Measurements from ENCODE around the gene KDELR3. TPM values are rescaled to one million over a fixed set of nuclear protein-coding genes. Genes with fewer than 3 reads are reported as not detected.

Gene KDELR3
- polyA plus RNA-seq, 1 of the 3 experiments (the other 2 are of a cell fraction): 17.1 TPM

DNA sequence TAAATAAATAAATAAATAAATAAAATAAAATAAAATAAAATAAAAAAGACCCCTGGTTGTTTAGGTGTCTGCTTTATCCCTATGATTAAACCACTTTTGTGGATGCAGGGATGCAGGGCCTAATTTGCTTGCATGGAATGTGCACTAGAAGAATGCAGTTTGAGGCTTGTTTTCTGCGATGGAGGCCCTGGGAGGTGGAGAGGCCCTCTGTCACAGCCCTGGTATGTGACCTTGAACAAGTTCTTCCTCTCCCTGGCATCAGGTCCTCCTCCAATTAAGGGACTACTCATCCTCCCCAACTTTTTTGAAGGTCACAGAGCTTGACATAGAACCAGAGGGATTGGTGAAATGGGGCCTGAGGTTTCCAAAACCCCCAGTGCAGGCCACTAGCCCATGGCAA lies 35.6 kb upstream of the KDELR3 start:
- H3K36me3 ChIP-seq (replicated peaks in 1 of 2; ENCODE audit: control insufficient read depth in 1 of 2, insufficient read depth in 2 of 2, low read length in 1 of 2): no peaks in the 10 kb centered on the region
- no peak overlapping the region for H3K4me2 ChIP-seq
- H3K27ac ChIP-seq (ENCODE audit: low read depth in 2 of 2, low read length in 1 of 2): no peak overlapping the region
- WGBS (ENCODE audit: low lambda C conversion rate): no CpG with 5 or more reads among the region's 1 CpG
- no peak overlapping the region for H2AFZ ChIP-seq (ENCODE audit: low read depth)
- no peaks in the 10 kb centered on the region for H3K9me2 ChIP-seq
- H3F3A ChIP-seq (replicated peaks; ENCODE audit: insufficient read depth): no peaks in the 10 kb centered on the region
- no peaks in the 10 kb centered on the region for H3K4me1 ChIP-seq (ENCODE audit: control insufficient read depth in 1 of 2, insufficient read depth in 2 of 2, low read depth in 1 of 2, low read length in 1 of 2)
- TF ChIP-seq, protein P1, sequence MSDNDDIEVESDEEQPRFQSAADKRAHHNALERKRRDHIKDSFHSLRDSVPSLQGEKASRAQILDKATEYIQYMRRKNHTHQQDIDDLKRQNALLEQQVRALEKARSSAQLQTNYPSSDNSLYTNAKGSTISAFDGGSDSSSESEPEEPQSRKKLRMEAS (IDR thresholded peaks at IDR 0.05; ENCODE audit: low read depth): no peak
- TF ChIP-seq FOSL2 (IDR thresholded peaks at IDR 0.05; ENCODE audit: borderline replicate concordance, low read depth) (no peak), GABPA (IDR thresholded peaks at IDR 0.05; ENCODE audit: low read depth) (no peak), RFX5 (IDR thresholded peaks at IDR 0.05; ENCODE audit: low read length) (no peak), GATA2 (CRISPR knock-in tag; IDR thresholded peaks at IDR 0.05) (no peak), SIN3A (IDR thresholded peaks at IDR 0.05; ENCODE audit: borderline replicate concordance, low read depth, low read length) (no peak), NRF1 (IDR thresholded peaks at IDR 0.05; ENCODE audit: low read depth, low read length) (no peak), TAF1 (IDR thresholded peaks at IDR 0.05; ENCODE audit: borderline replicate concordance, low read depth, low read length) (no peak), TCF12 (IDR thresholded peaks at IDR 0.05) (no peak), RCOR1 (IDR thresholded peaks at IDR 0.05; ENCODE audit: low read length) (no peak), TEAD4 (IDR thresholded peaks at IDR 0.05; ENCODE audit: borderline replicate concordance, insufficient read depth) (no peak), POLR2AphosphoS5 (IDR thresholded peaks at IDR 0.05; ENCODE audit: low read depth, low read length) (no peak), YY1 (IDR thresholded peaks at IDR 0.05; ENCODE audit: low read depth) (no peak), CHD2 (IDR thresholded peaks at IDR 0.05; ENCODE audit: low read length, partially characterized antibody) (no peak), RXRA (IDR thresholded peaks at IDR 0.05; ENCODE audit: borderline replicate concordance, low read depth) (no peak), ELF1 (IDR thresholded peaks at IDR 0.05) (no peak), FOXJ3 (CRISPR knock-in tag; IDR thresholded peaks at IDR 0.05) (no peak)
- TF ChIP-seq, protein P2, sequence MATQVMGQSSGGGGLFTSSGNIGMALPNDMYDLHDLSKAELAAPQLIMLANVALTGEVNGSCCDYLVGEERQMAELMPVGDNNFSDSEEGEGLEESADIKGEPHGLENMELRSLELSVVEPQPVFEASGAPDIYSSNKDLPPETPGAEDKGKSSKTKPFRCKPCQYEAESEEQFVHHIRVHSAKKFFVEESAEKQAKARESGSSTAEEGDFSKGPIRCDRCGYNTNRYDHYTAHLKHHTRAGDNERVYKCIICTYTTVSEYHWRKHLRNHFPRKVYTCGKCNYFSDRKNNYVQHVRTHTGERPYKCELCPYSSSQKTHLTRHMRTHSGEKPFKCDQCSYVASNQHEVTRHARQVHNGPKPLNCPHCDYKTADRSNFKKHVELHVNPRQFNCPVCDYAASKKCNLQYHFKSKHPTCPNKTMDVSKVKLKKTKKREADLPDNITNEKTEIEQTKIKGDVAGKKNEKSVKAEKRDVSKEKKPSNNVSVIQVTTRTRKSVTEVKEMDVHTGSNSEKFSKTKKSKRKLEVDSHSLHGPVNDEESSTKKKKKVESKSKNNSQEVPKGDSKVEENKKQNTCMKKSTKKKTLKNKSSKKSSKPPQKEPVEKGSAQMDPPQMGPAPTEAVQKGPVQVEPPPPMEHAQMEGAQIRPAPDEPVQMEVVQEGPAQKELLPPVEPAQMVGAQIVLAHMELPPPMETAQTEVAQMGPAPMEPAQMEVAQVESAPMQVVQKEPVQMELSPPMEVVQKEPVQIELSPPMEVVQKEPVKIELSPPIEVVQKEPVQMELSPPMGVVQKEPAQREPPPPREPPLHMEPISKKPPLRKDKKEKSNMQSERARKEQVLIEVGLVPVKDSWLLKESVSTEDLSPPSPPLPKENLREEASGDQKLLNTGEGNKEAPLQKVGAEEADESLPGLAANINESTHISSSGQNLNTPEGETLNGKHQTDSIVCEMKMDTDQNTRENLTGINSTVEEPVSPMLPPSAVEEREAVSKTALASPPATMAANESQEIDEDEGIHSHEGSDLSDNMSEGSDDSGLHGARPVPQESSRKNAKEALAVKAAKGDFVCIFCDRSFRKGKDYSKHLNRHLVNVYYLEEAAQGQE (IDR thresholded peaks at IDR 0.05; ENCODE audit: low read depth, low read length): no peak
- TF ChIP-seq, protein P3, sequence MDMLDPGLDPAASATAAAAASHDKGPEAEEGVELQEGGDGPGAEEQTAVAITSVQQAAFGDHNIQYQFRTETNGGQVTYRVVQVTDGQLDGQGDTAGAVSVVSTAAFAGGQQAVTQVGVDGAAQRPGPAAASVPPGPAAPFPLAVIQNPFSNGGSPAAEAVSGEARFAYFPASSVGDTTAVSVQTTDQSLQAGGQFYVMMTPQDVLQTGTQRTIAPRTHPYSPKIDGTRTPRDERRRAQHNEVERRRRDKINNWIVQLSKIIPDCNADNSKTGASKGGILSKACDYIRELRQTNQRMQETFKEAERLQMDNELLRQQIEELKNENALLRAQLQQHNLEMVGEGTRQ (IDR thresholded peaks at IDR 0.05; ENCODE audit: borderline replicate concordance, low read depth, low read length): no peak
- H3K79me2 ChIP-seq (ENCODE audit: insufficient read depth): no peaks in the 10 kb centered on the region
- H4K20me1 ChIP-seq (ENCODE audit: insufficient read depth): no peaks in the 10 kb centered on the region
- no peak for DNase-seq
- POLR2A ChIA-PET: no interaction called here
- H3K27me3 ChIP-seq (ENCODE audit: insufficient read depth): no peaks in the 10 kb centered on the region
- no peak overlapping the region for H3K4me3 ChIP-seq (ENCODE audit: low read depth in 2 of 2, low read length in 1 of 2)
- H3K9me3 ChIP-seq: no peaks in the 10 kb centered on the region
- CTCF ChIA-PET: no interaction called here
- H3K9ac ChIP-seq: no peak overlapping the region
